Sigmoid colon (tissue), 7 donors: Measurements from ENCODE around the gene EFCAB5. TPM values are rescaled to one million over a fixed set of nuclear protein-coding genes. Genes with fewer than 3 reads are reported as not detected.
"Not testable (repeated sequence)": the region's sequence is repeated elsewhere in the genome, so short reads cannot be mapped to it uniquely, and the experiment has no call there.

ENCODE experiments used
- DNase-seq: peaks from one replicate; pipeline ENCODE4 v3.0.0-alpha.2; 2019
- H3K27ac ChIP-seq, 4 donors: fragments of 200-600 bp; sonication (generic); one replicate each; pipeline ENCODE4 v1.5.1; 2016 to 2019; ENCODE audit warnings: mild to moderate bottlenecking in 1 of 4
- H3K27me3 ChIP-seq, 3 donors: fragments of 200-600 bp; sonication (generic); one replicate each; pipeline ENCODE4 v1.5.1; 2019; ENCODE audit warnings: mild to moderate bottlenecking in 1 of 3
- H3K36me3 ChIP-seq, 4 donors: fragments of 200-600 bp; sonication (generic); one replicate each; pipeline ENCODE4 v1.5.1; 2016 to 2019
- H3K4me1 ChIP-seq, 4 donors: fragments of 200-600 bp; sonication (generic); one replicate each; pipeline ENCODE4 v1.5.1; 2017 to 2019
- H3K4me3 ChIP-seq, 4 donors: fragments of 200-600 bp; sonication (generic); one replicate each; pipeline ENCODE4 v1.5.1; 2017 to 2019; ENCODE audit warnings: mild to moderate bottlenecking in 2 of 4, moderate library complexity in 1 of 4
- H3K9me3 ChIP-seq, 4 donors: fragments of 200-600 bp in 3 of 4; sonication (generic) in 3 of 4; one replicate each; pipeline versions ENCODE4 v1.5.1 to v1.6.1; 2013 to 2019
- CTCF ChIP-seq, 4 experiments: fragments of 450-650 bp in 3 of 4; fragments of 200-600 bp in 1 of 4; IDR thresholded peaks; one replicate each; pipeline ENCODE4 v1.5.1; 2016 to 2019; ENCODE audit warnings: antibody characterized with exemption in 4 of 4, mild to moderate bottlenecking in 3 of 4, moderate library complexity in 2 of 4
- EP300 ChIP-seq, 4 donors: sonication (generic); formaldehyde crosslinking; IDR thresholded peaks; one replicate each; pipeline ENCODE4 v1.6.1; 2017; ENCODE audit warnings: antibody characterized with exemption in 4 of 4
- POLR2A ChIP-seq, 2 donors: fragments of 450-650 bp; IDR thresholded peaks; one replicate each; pipeline ENCODE4 v1.6.1; 2016; ENCODE audit warnings: antibody characterized with exemption in 2 of 2, mild to moderate bottlenecking in 2 of 2, moderate library complexity in 2 of 2
- POLR2AphosphoS5 ChIP-seq, 4 donors: sonication (generic); formaldehyde crosslinking; IDR thresholded peaks; one replicate each; pipeline ENCODE4 v1.6.1; 2017; ENCODE audit warnings: antibody characterized with exemption in 4 of 4
- WGBS, 2 donors: extraction: QIAGEN DNeasy Blood & Tissue Kit; methylation state at CpG; one replicate each; pipeline ENCODE4 v1.1.7; 2013; 5-methylcytosine and 5-hydroxymethylcytosine counted together
- intact Hi-C: fragments of 100-400 bp; cut with DNase I; formaldehyde crosslinking; loops from one replicate; pipeline ENCODE4 v1.15.1; 2023
- polyA plus RNA-seq, 3 donors: library from polyadenylated mRNA; stranded (reverse); fragments of 200-250 nt; gene quantifications; one replicate each; pipeline ENCODE4 v1.2.3, GENCODE V29; 2013
- total RNA-seq, 4 donors: library from RNA; depleted of rRNA; stranded (reverse); fragments of >200 nt; gene quantifications; one replicate each; pipeline ENCODE4 v1.1.0, GENCODE V29; 2016
- donor health status: healthy with polysubstance abuse.
- donor health status: Bipolar disorder and iron deficiency.
- donor health status: healthy.

The EFCAB5 gene
- total and polyA plus RNA-seq, 7 donors = 0.14 to 3.2 (median 0.51) TPM; not detected in 1

- TF ChIP-seq EP300 (IDR thresholded peaks at IDR 0.05) (no peak), POLR2A (IDR thresholded peaks at IDR 0.05) (no peak), CTCF (IDR thresholded peaks at IDR 0.05) (no peak), POLR2AphosphoS5 (IDR thresholded peaks at IDR 0.05) (no peak)
- no peaks in the 10 kb centered on the region for H3K27me3 ChIP-seq
- WGBS, 2 donors = 80 to 82% methylated on average over 8 of the region's 8 CpGs
- no peak for DNase-seq
- H3K27ac ChIP-seq = no peak overlapping the region
- intact Hi-C loops = no loop called here
- H3K4me3 ChIP-seq = no peak overlapping the region
- H3K4me1 ChIP-seq = no peaks in the 10 kb centered on the region
- H3K9me3 ChIP-seq = no peaks in the 10 kb centered on the region
- H3K36me3 ChIP-seq = no peaks in the 10 kb centered on the region
Measured at GRCh38 chr17:30005709-30006320, 64.4 kb downstream of the EFCAB5 start.

- DNase-seq, H3K4me1 ChIP-seq, H3K9me3 ChIP-seq, H3K4me3 ChIP-seq, H3K36me3 ChIP-seq, intact Hi-C loops, H3K27ac ChIP-seq, H3K27me3 ChIP-seq: not testable (repeated sequence)
- 94 to 97% methylated on average over 9 to 10 of the region's 10 CpGs for WGBS, 2 donors
Measured at GRCh38 chr17:30011934-30012333, 70.5 kb downstream of the EFCAB5 start.

- H3K27me3 ChIP-seq = no peaks in the 10 kb centered on the region
- TF ChIP-seq CTCF (IDR thresholded peaks at IDR 0.05) = peak in 3 of 4 experiments; percentile 52 to 68 (median 52)
- no peak for TF ChIP-seq POLR2AphosphoS5 (IDR thresholded peaks at IDR 0.05)
- TF ChIP-seq EP300 (IDR thresholded peaks at IDR 0.05) = no peak
- intact Hi-C loops = no loop called here
- no peaks in the 10 kb centered on the region for H3K4me1 ChIP-seq
- 30 to 32% methylated on average over 4 of the region's 4 CpGs for WGBS, 2 donors
- H3K4me3 ChIP-seq = no peak overlapping the region
- no peak overlapping the region for H3K27ac ChIP-seq
- no peak for DNase-seq
- H3K9me3 ChIP-seq = no peaks in the 10 kb centered on the region
- no peaks in the 10 kb centered on the region for H3K36me3 ChIP-seq
Measured at GRCh38 chr17:30021708-30022317, 80.4 kb downstream of the EFCAB5 start.

- H3K36me3 ChIP-seq, DNase-seq, H3K4me1 ChIP-seq, H3K27me3 ChIP-seq, intact Hi-C loops, H3K4me3 ChIP-seq, H3K9me3 ChIP-seq, H3K27ac ChIP-seq: not testable (repeated sequence)
- WGBS, 2 donors = 0 to 57% methylated on average over 1 of the region's 2 CpGs
Measured at GRCh38 chr17:30025325-30025724, 83.9 kb downstream of the EFCAB5 start.

GRCh38 chr17:30027676-30028075, 86.2 kb downstream of the EFCAB5 start:
- TF ChIP-seq CTCF (IDR thresholded peaks at IDR 0.05) (no peak), EP300 (IDR thresholded peaks at IDR 0.05) (no peak), POLR2A (IDR thresholded peaks at IDR 0.05) (no peak), POLR2AphosphoS5 (IDR thresholded peaks at IDR 0.05) (no peak)
- H3K4me3 ChIP-seq = no peak overlapping the region
- H3K9me3 ChIP-seq = no peaks in the 10 kb centered on the region
- intact Hi-C loops = no loop called here
- no peaks in the 10 kb centered on the region for H3K36me3 ChIP-seq
- H3K27ac ChIP-seq = no peak overlapping the region
- H3K27me3 ChIP-seq = no peaks in the 10 kb centered on the region
- WGBS, 2 donors = 71 to 76% methylated on average over 4 of the region's 4 CpGs
- H3K4me1 ChIP-seq = no peaks in the 10 kb centered on the region
- no peak for DNase-seq
